Stimulated activated naive CD8-positive, alpha-beta T cell treated with anti-CD3 and anti-CD28 coated beads, Interleukin-15, Interleukin-2, amounts not matched to agents 100 U/mL and 50 U/mL, for 24 hours (primary cell): Measurements from ENCODE around the gene EXD3.
"Not testable (repeated sequence)": the region's sequence is repeated elsewhere in the genome, so short reads cannot be mapped to it uniquely, and the experiment has no call there.

Experiments used
- ATAC-seq: fragments of 150-1000 bp; cut with Tn5 transposase; one replicate; pipeline ENCODE4 v1.10.0; 2021
- DNase-seq: peaks from one replicate; pipeline ENCODE4 v3.0.0; 2021

EXD3 gene

DNA sequence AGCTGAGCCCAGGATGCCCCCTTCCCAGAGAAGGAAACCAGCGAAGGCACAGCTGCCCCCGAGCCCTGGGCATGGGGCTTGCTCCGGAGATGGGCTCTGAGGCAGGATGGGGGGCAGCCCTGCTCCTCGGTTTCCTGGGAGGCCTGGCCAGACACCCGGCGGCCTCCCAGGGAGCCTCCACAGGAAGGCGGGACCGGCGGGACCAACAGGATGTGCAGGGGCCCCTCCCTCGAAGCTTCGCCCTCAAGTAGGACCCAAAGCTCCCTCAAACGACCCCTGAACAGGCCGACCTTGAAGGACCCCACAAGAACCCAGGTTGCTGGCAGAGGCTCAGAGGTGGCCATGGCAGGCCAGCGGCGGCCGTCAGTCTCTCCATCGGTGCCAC, 11.7 kb downstream of the EXD3 start:
- DNase-seq (no peak), ATAC-seq (no peak)

DNA sequence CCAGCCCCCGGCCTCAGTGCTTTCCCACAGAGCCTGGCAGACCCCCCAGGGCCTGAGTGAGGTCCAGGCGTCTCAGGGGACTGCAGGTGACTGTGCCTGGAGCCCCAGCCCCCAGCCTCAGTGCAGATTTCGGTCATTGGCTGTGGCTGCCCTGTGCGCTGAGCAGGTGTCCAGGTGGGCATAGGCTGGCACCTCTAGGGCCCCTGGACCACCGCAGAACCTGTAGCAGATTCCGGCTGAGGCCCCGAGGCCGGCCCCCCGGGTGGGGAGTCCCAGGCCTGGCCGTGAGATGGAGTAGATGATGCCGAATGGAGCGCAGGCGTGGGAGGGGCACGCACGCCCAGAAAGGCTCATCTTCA, 12.1 kb downstream of the EXD3 start:
- DNase-seq (no peak), ATAC-seq (no peak)

DNA sequence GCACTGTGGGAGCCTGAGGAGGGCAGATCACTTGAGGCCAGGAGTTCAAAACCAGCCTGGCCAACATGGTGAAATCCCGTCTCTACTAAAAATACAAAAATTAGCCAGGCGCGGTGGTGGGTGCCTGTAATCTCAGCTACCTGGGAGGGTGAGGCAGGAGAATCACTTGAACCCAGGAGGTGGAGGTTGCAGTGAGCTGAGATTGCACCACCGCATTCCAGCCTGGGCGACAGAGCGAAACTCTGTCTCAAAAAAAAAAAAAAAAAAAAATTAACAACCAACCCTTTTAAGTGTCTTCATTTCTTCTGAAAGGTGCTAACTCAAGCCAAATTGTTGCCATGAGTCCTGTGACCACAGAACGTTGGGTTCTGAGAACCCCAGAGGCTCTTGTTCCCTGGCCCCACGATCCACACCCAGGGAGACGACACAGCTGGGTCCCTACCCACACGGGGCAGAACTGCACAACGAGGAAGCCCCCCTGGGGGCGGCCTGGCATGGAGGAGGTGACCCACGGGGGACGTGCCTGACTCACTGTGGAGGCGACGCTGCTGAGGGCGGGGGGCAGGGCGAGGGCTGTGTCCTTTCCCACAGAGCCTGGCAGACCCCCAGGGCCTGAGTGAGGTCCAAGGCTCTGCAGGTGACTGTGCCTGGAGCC, 12.6 kb downstream of the EXD3 start:
- not testable (repeated sequence) for ATAC-seq, DNase-seq

DNA sequence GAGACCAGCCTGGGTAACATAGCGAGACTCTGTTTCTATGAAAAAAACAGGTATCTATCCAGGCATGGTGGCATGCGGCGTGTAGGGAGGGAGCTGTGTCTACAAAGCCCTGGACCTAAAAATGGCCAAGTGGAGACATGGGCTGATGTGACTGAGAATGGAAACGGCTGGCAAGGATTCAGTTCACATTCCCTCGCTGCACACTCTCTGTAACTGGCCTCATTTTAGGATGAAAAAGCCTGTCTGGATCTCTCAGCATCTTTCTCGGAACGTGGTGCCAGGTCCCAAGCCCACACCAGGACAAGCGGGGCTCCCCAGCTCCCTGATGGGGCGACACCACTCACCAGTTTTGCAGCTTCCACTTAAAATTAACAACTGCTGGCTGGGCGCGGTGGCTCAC, 13.4 kb downstream of the EXD3 start:
- no peak for ATAC-seq
- no peak for DNase-seq

DNA sequence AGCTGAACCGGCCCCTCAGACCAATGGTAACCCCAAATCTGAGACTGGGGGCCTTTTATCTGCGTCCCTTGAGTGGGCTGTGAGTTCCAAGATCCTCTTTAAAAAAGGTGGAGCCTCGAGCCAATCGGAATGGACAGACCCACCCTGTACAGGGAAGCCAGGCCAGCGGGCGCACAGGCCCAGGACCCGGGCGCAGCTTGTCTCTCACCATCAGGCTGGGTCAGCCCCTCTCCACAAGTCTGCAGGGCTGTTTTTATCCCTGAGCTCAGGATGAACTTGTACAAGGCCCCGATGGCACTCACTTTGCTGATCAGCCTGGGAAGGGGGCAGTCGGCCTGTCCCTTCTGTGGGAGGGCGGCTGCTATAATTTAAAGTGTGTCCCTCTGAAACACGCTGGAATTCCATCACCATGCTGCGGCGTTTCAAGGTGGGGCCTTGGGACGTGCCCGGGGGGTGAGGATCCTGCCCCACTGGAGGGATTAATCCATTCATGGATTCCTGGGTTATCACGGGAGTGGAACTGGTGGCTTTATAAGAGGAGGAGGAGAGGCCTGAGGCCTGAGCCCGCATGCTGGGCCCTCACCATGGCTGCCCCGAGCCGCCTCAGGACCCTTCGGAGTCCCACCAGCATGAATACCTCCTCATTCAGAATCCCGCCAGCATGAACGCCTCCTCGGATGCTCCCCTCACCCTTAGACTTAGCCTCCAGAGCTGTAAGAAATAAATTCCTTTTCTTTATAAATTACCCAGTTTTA, 14.1 kb downstream of the EXD3 start:
- ATAC-seq: no peak

DNA sequence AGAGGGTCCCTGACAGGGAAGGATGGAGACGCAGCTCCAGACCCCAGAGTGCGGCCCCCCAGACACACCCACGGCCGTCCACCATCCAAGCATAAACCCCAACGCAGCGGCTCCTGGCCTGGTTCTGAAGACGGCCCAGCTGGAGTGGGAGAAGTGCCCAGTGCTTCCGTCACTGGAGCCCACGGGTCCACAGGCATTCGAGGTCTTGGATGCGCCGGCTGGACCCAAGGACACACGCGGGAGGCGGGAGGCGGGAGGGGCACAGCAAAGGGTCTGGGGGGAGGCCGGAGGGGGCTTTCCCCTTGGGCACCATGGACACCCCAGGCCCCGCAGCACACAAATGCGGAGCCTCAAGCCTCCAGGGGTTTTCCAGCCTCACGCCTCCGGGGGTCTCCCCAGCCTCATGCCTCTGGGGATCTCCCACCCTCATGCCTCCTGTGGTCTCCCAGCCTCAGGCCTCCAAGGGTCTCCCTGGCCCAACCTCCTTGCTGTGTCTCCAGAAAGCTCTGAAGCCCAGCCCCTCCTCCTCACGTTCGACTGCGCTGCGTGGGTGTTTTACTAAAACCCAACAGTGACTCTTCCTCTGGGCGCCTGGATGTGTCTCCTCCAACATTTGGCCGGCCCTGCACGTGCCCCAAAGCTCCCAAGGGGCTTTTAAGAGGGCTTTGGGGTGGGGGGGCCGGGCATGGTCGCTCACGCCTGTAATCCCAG, 15.2 kb downstream of the EXD3 start:
- no peak for ATAC-seq

More for the DNA sequence above, 14.1 kb downstream of the EXD3 start:
- no peak for DNase-seq

DNA sequence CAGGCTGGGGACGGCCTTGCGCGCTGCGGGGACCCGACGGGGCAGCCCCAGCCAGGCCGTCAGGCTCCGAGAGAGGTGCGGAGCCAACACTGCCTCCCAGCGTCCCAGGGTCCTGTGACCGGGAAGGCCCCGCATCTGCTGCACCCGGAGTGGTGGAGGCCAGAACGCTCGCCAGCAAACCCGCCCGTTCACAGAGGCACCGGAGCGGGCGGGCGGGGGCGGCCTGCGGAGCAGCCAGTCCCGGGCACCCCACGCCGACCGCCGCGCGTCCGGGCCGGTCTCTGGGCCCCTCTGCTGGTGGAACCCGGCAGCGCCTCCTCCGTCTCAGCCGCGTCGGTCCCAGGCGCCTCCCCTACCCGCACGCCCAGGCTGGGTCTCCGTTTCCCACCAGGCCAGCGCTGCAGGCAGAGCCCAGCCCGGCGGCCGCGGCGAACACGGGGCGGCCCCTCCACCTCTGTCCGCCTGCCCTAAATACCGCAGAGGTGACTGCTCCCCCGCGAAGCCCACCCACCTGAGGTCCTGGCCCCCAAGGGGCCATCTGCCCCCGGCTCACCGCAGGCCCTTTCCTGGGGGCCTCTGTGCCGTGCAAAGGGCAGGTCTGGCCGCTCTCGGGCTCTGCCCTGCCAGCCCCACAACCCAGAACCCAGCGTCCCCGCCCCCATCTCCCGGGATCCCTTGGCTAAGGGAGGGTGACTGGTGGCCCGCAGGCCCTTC, 15.9 kb downstream of the EXD3 start:
- ATAC-seq: peak; percentile 86
- DNase-seq: peak; percentile 71

More for the DNA sequence above, 15.2 kb downstream of the EXD3 start:
- DNase-seq: no peak

DNA sequence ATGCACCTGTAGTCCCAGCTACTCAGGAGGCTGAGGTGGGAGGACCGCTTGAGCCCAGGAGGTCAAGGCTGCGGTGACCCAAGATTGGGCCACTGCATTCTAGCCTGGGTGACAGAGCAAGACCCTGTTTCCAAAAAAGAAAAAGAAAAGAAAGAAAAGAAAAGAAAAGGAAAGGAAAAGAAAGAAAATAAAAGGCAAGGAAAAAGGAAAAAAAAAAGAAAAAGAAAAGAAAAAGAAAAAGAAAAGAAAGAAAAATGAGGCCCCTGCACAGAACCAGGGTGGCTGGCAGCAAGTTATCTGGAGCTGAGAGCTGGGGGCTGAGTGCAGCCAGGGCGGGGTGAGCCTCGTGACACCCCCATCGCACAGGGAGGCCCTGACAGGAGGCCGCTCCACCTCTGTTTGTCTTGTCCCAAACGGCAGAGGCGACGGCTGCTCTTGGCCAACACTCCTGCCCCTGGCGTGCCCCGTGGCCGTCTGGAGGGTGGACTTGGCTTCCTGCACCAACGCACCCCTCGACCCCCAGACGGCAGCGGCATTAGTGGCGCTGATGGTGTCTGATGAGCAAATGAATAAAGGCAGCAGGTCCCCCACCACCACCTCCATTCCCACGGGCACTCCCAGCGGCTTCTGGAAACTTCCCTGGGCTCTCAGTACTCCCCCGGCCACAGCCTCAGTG, 16.7 kb downstream of the EXD3 start:
- DNase-seq: no peak
- no peak for ATAC-seq

DNA sequence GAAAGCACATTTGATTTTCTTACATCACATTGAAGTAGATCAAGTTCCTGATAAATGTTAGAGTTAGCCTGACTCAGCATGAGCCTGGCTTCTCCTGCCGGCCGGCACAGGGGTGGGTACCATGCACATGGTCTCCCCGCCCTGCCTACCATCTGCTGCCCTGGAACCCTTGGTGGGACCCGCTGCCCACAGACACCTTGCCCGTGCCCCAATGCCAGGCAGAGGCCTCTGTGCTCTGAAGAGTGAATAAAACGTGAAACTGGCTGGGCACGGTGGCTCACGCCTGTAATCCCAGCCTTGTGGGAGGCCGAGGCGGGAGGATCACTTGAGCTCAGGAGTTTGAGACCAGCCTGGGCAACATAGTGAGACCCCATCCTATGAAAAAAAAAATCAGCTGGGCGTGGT, 17.3 kb downstream of the EXD3 start:
- no peak for DNase-seq
- ATAC-seq: no peak

DNA sequence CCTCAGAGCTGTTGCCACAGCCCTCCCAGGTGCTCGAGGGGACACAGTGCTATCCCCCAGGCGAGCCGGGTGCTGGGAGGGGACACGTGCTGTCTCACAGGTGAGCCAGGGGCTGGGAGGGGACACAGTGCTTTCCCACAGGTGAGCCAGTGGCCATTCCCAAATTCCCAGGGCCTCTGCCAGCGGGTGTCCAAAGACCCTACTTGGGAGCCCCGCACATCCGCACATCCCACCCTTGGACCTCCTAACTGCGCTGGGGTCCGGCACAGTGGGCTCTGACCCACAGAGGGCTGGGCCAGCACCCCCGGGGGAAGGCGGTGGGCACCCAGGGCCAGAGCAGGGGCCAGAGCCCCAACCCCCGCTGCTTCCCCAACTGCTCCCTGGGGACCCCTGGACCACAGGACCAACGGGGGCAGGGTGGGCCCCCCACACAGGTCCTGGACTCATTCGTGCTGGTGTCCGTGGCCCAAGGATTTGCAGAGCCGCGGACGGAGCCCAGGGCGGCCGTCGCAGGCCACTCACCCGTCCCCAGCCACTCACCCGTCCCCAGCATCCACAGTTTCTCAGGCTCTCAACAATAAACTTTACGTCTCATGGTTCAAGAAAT, 17.9 kb downstream of the EXD3 start:
- ATAC-seq (no peak), DNase-seq (no peak)

DNA sequence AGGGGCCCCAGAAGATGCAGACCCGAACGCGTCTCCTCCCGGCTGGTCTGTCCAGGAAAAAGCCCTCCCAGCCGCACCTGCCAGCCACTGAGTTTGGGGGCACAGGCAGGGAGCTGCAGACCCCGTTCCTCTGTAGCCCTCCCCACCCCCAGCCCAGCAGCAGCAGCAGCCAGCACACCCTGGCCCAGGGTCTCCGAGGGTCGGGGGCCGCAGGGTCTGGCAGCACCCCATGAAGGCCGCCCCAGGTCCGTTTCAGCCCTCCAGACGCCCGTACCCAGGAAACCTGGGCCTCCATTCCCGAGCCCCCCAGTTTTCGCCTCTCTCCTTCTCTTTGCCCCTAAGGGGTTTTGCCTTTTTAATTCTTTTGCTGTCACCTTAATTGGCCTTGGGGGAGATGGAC, 19.7 kb downstream of the EXD3 start:
- ATAC-seq (no peak), DNase-seq (no peak)

DNA sequence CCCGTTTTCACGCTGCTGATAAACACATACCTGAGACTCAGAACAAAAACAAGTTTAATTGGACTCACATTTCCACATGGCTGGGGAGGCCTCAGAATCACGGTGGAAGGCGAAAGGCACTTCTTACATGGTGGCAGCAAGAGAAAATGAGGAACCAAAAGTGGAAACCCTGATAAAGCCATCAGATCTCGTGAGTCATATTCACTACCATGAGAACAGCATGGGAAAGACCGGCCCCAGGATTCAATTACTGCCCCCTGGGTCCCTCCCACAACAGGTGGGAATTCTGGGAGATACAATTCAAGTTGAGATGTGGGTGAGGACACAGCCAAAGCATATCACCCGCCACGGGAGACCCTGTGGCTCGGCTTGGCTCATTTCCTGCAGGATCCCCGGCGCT, 20.2 kb downstream of the EXD3 start:
- ATAC-seq: no peak
- no peak for DNase-seq

DNA sequence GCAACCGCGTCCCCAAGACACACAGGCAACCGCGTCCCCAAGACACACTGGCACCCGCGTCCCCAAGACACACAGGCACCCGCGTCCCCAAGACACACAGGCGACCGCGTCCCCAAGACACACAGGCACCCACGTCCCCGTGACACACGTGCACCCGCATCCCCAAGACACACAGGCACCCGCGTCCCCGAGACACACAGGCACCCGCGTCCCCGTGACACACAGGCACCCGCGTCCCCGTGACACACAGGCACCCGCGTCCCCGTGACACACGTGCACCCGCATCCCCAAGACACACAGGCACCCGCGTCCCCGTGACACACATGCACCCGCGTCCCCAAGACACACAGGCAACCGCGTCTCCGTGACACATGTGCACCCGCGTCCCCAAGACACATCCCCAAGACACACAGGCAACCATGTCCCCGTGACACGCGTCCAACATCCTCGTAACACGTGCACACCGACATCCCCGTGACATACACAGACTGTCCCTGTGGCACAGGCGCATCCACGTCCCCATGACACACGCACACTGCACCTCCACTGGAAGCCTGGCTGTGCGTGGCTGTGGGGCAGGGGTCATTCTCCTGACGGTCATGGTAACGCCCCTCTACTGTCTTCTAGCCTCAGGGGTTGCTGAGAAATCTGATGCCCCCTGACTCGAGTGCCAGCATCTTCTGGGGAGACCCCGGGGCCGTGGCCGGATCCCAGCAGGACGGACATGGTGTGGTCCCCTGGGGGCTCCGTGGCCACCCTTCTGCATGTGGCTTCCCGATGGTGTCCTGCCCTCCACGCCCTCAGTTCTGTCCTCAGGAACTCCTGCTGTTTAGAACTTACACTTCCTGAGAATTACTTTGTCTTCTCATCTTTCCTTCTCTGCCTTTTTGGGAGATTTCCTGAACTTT, 24.1 kb downstream of the EXD3 start:
- DNase-seq (no peak), ATAC-seq (no peak)

DNA sequence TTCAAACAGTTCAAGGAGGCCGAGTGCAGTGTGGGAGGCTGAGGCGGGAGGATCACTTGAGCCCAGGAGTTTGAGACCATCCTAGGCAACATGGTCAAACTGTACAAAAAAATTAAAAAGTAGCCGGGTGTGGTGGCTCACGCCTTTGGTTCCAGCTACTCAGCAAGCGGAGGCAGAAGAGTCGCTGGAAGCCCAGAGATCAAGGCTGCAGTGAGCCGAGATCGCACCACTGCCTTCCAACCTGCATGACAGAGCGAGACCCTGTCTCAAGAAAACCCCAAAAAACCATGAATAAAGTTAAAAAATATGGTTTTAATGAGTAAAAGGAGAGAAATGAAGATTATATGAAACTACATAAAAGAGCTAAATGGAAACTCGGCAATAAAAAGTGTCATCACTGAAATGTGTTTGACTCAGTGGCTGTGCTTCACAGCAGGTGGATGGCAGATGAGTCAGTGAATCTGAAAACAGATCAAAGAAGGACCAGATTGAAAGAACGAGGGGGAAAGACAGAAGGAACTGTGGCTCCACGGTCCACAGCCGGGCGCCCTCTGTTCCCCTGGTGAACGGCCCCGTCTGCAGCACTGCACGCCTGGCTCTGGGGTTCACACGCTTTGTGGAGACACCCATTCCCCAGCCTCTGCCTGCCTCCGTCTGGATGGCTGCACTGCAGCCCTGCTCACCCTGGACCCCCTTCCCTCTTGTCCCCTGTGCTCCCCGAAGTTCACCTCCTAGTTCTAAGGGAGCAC, 25.1 kb downstream of the EXD3 start:
- ATAC-seq: peak; percentile 96
- DNase-seq: peak; percentile 50

DNA sequence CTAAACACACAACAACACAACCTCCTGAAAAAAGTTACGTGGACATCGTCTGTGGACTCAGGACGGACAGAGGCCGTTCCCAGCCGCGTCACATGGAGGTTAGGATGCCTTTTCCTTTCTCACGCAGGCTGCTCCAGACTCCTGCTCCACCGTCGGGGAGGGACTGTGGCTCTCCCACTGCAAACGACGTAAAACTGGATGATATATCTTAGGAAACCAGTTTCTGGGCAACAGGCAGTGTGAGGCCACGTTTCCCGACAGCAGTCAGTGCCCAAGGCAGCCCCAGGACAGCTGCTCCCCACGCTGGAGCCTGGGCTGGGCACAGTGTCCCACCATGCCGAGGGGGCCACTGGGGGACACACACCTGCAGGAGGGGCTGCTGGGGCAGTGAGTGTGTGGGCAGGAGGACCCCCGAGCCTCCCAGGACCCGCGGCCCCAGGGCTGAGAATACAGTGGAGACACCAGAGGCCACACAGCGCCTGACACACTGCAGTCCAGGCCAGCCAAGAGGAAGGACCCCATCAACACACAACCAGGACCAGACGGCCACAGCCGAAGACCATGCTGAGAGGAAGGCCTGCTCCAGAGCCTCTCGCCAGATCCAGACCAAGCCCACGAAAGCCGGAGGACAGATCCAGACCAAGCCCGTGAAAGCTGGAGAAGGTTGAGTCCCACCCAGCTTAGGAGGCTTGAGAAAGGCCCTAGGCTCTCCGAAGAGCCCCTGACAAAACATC, 26.2 kb downstream of the EXD3 start:
- no peak for DNase-seq
- ATAC-seq: no peak

DNA sequence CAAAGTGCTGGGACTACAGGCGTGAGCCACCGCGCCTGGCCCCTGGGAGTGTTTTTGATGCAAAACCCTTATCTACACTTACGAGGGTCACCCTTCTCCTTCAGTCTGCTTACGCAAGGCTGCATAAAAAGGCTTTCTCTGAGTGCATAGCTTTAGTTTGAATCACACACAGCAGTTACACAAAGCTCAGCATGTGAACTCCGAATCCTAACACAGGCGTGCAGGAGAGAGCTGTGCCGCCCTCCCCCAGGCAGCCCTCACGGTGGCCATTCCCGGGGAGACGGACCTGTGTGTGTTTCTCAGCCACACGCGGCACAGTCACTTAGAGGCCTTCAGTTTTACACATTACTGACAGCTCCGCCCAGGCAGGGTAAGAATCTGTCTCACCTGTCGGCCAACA, 26.7 kb downstream of the EXD3 start:
- ATAC-seq (no peak), DNase-seq (no peak)

DNA sequence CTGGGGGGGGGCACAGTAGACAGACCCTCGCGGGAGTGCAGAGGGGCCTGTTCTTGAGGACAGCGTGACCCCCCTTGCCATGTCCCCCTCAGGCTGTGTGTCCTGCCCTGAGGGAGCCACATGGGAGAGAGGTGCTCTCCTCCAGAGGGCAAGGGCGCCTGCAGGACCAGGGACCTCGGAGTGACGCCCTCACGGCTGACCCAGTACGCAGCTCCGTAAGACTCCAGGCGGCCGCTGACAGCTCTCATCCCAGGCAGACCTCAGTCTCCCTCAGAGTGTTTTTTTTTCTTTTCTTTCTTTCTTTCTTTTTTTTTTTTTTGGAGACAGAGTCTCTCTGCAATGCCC, 27.3 kb downstream of the EXD3 start:
- no peak for DNase-seq
- ATAC-seq: no peak

DNA sequence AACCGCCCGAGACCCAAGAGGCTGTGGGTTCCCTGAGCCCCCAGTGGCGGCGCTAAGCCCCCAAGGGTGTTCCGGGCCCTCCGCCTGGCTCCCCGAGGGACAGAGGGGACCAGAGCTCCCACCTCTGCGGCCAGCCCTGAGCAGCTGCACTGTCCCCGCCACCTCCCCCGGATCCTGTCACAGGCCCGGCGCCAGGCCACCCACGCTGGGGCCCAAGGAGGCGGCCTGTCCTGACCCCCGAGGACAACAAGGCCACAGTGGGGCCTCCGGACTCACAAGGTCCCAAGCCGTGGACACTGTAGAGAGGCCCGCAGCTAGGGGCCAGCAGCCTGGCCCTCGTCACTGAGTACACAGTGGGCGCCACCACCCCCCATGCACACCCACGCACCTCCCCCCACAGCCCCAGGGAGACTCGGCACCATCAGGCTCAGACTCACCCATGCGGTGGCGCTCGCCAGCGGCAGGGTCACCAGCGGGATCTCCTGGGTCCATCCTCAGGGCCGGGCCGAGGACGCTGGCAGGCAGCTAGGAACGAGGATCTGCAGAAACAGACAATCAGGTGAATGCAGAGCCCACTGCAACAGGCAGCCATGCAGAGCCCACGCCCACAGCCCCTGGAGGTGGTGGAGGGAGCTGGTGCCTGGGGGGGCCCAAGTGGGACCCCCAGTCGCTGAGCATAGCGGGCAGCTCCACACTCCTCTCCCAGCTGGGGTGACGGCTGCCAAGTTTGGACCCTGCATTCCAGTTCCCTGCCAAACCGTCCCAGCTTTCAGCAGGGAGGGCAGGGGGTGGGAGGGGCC, 27.9 kb downstream of the EXD3 start:
- ATAC-seq (no peak), DNase-seq (no peak)
